NCI-H1417 treated with DMSO at 0.1 percent for 48 hours (cell line): ENCODE data around the gene DGCR2.
"Not testable (repeated sequence)": the region's sequence is repeated elsewhere in the genome, so short reads cannot be mapped to it uniquely, and the experiment has no call there.

Source experiments
- DNase-seq: peaks from one replicate; lab custom pipeline; 2025; lab: John Stamatoyannopoulos, UW

The DGCR2 gene

GRCh38 chr22:19122143-19122751, at the start of gene DGCR2:
TSS of gene DGCR2 (minus strand) at chr22:19122412. CDS start at chr22:19122206, 206 bp downstream.
- peak; percentile 69 for DNase-seq

GRCh38 chr22:19169947-19170318, 47.7 kb upstream of the DGCR2 start:
- no peak for DNase-seq

- DNase-seq, result no peak
These were observed 47.1 kb upstream of the DGCR2 start for GRCh38 chr22:19169002-19169946.

- no peak for DNase-seq
These were observed 46.1 kb upstream of the DGCR2 start for GRCh38 chr22:19168088-19168890.

GRCh38 chr22:19167106-19167869, 45.1 kb upstream of the DGCR2 start:
- DNase-seq, result no peak

GRCh38 chr22:19166421-19166820, 44.2 kb upstream of the DGCR2 start:
- DNase-seq, result no peak

- no peak for DNase-seq
These were observed 42.2 kb upstream of the DGCR2 start for GRCh38 chr22:19164425-19164824.

- not testable (repeated sequence) for DNase-seq
These were observed 36.4 kb upstream of the DGCR2 start for GRCh38 chr22:19158649-19159048.

- not testable (repeated sequence) for DNase-seq
These were observed 33.9 kb upstream of the DGCR2 start for GRCh38 chr22:19156109-19156508.

- no peak for DNase-seq
These were observed 31.0 kb upstream of the DGCR2 start for GRCh38 chr22:19152942-19153883.

- DNase-seq, result no peak
These were observed 29.3 kb upstream of the DGCR2 start for GRCh38 chr22:19151329-19152191.

- no peak for DNase-seq
These were observed 28.5 kb upstream of the DGCR2 start for GRCh38 chr22:19150482-19151328.

- no peak for DNase-seq
These were observed 27.8 kb upstream of the DGCR2 start, which contains the start of gene GSC2 for GRCh38 chr22:19149991-19150390. TSS of gene GSC2 (minus strand) at chr22:19150292. CDS start at chr22:19150283, 9 bp downstream.

- no peak for DNase-seq
These were observed 27.1 kb upstream of the DGCR2 start for GRCh38 chr22:19149047-19149883.

GRCh38 chr22:19148417-19149046, 26.3 kb upstream of the DGCR2 start:
- no peak for DNase-seq

- no peak for DNase-seq
These were observed 25.1 kb upstream of the DGCR2 start for GRCh38 chr22:19147195-19147780.
